ENCODE results near the gene CCDC12. TPM values are rescaled to one million over a fixed set of nuclear protein-coding genes. Genes with fewer than 3 reads are reported as not detected.

The CCDC12 gene
- total RNA-seq, 4 donors from 2014 or later: 14.3 to 52.2 (median 42.0) TPM

GRCh38 chr3:46918634-46919033 lies 57.9 kb downstream of the CCDC12 start:
- H3K36me3 ChIP-seq: peaks cover 0 to 73% of the 10 kb centered on the region in 2 donors
- 88 to 100% methylated on average over 1 to 2 of the region's 4 CpGs for WGBS, 2 donors (ENCODE audit: low coverage in 1 of 2)
- no peak for ATAC-seq
- H3K4me1 ChIP-seq: peaks cover 0 to 13% (median 0%) of the 10 kb centered on the region in 3 donors
- H3K4me3 ChIP-seq: no peak overlapping the region
- H3K27ac ChIP-seq: no peak overlapping the region
- TF ChIP-seq POLR2AphosphoS5 (IDR thresholded peaks at IDR 0.05) (no peak), CTCF (IDR thresholded peaks at IDR 0.05) (no peak), POLR2A (IDR thresholded peaks at IDR 0.05) (no peak), EP300 (IDR thresholded peaks at IDR 0.05) (no peak)
- H3K27me3 ChIP-seq: no peaks in the 10 kb centered on the region
- H3K9me3 ChIP-seq: no peaks in the 10 kb centered on the region

GRCh38 chr3:46918202-46918601 lies 58.3 kb downstream of the CCDC12 start:
- Histone ChIP-seq H3K4me3 (no peak overlapping the region), H3K36me3 (peaks cover 0 to 69% of the 10 kb centered on the region in 2 donors), H3K9me3 (no peaks in the 10 kb centered on the region), H3K27me3 (no peaks in the 10 kb centered on the region), H3K27ac (no peak overlapping the region), H3K4me1 (peaks cover 0 to 13% (median 0%) of the 10 kb centered on the region in 3 donors)
- WGBS, 2 donors (ENCODE audit: low coverage in 1 of 2): 100% methylated on average over 1 of the region's 1 CpG
- no peak for ATAC-seq
- TF ChIP-seq CTCF (IDR thresholded peaks at IDR 0.05): no peak
- TF ChIP-seq EP300 (IDR thresholded peaks at IDR 0.05): no peak
- no peak for TF ChIP-seq POLR2AphosphoS5 (IDR thresholded peaks at IDR 0.05)
- TF ChIP-seq POLR2A (IDR thresholded peaks at IDR 0.05): no peak

DNA sequence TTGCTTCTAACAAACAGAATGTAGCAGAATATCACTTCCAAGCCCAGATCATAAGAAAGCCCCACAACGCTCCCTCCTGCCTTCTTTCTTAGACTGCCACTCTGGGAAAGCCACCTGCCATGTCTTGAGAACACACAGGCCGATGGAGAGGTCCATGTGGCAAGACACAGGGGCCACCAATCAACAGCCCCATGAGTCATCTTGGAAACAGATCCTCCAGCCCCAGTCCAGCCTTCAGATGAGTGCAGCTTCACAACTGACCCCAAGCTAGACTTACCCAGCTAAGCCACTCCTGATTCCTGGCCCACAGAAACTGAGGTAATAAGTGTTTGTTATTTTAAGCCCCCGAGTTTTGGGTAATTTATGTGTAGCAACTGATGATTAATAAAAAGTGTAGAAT lies 59.3 kb downstream of the CCDC12 start:
- H3K27me3 ChIP-seq: no peaks in the 10 kb centered on the region
- peaks cover 0 to 60% of the 10 kb centered on the region in 2 donors for H3K36me3 ChIP-seq
- H3K4me3 ChIP-seq: no peak overlapping the region
- 100% methylated on average over 1 to 3 of the region's 3 CpGs for WGBS, 2 donors (ENCODE audit: low coverage in 1 of 2)
- no peaks in the 10 kb centered on the region for H3K9me3 ChIP-seq
- ATAC-seq: no peak
- no peak overlapping the region for H3K27ac ChIP-seq
- H3K4me1 ChIP-seq: peaks cover 0 to 13% (median 0%) of the 10 kb centered on the region in 3 donors
- TF ChIP-seq POLR2A (IDR thresholded peaks at IDR 0.05): no peak

DNA sequence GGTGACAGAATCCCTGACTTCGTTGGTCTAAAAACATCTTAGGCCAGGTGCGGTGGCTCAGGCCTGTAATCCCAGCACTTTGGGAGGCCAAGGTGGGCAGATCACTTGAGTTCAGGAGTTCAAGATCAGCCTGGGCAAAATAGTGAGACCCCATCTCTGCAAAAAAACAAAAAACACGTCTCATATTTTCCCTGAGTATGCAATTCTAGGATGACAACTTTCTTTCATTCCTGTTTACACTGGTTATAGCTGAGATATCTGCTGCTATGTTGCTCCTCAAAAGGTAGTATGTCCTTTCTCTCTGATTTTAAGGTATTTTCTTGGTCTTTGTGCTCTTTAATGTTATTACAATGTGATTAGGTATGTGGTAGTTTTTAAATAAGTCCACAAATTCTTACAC lies 59.7 kb downstream of the CCDC12 start:
- H3K4me3 ChIP-seq: no peak overlapping the region
- 77 to 90% methylated on average over 3 of the region's 3 CpGs for WGBS, 2 donors (ENCODE audit: low coverage in 1 of 2)
- peaks cover 0 to 55% of the 10 kb centered on the region in 2 donors for H3K36me3 ChIP-seq
- no peak for TF ChIP-seq EP300 (IDR thresholded peaks at IDR 0.05)
- no peak for TF ChIP-seq POLR2AphosphoS5 (IDR thresholded peaks at IDR 0.05)
- no peak for TF ChIP-seq POLR2A (IDR thresholded peaks at IDR 0.05)
- no peak for TF ChIP-seq CTCF (IDR thresholded peaks at IDR 0.05)
- no peak overlapping the region for H3K27ac ChIP-seq
- H3K27me3 ChIP-seq: no peaks in the 10 kb centered on the region
- H3K9me3 ChIP-seq: no peaks in the 10 kb centered on the region
- ATAC-seq: no peak
- H3K4me1 ChIP-seq: peaks cover 0 to 13% (median 0%) of the 10 kb centered on the region in 3 donors

DNA sequence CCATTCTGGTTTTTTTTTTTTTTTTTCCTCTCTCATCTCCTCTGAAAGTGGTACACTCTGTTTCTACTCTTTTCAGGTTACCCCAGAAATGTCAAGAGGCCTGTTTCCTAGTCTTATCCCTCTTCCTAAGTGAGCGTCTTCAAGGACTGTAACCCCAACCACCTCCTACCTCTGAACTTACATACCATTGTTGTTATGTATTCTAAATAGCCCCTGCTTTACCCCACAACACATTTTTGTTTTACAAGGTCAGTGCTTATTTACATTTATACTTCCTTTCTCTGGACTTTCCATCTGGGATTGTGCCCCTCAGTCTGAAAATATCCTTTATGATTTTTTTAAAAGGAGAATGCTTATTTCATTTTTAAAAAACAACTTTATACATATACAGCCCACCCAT lies 60.3 kb downstream of the CCDC12 start:
- H3K4me1 ChIP-seq: peaks cover 0 to 13% (median 0%) of the 10 kb centered on the region in 3 donors
- 58% methylated on average over 1 of the region's 1 CpG; no CpG with 5 or more reads in 1 of the 2 donors for WGBS, 2 donors (ENCODE audit: low coverage in 1 of 2)
- H3K27me3 ChIP-seq: no peaks in the 10 kb centered on the region
- H3K27ac ChIP-seq: no peak overlapping the region
- no peak for TF ChIP-seq CTCF (IDR thresholded peaks at IDR 0.05)
- TF ChIP-seq POLR2AphosphoS5 (IDR thresholded peaks at IDR 0.05): no peak
- TF ChIP-seq EP300 (IDR thresholded peaks at IDR 0.05): no peak
- TF ChIP-seq POLR2A (IDR thresholded peaks at IDR 0.05): no peak
- ATAC-seq: no peak
- no peaks in the 10 kb centered on the region for H3K9me3 ChIP-seq
- H3K4me3 ChIP-seq: no peak overlapping the region
- peaks cover 0 to 50% of the 10 kb centered on the region in 2 donors for H3K36me3 ChIP-seq

Data from gastroesophageal sphincter (tissue), 4 donors.